ENCODE results near the gene FBH1. TPM values are rescaled to one million over a fixed set of nuclear protein-coding genes. Genes with fewer than 3 reads are reported as not detected.

The FBH1 gene
- total RNA-seq, 1 donor from 2014 or later = 80.4 TPM

DNA sequence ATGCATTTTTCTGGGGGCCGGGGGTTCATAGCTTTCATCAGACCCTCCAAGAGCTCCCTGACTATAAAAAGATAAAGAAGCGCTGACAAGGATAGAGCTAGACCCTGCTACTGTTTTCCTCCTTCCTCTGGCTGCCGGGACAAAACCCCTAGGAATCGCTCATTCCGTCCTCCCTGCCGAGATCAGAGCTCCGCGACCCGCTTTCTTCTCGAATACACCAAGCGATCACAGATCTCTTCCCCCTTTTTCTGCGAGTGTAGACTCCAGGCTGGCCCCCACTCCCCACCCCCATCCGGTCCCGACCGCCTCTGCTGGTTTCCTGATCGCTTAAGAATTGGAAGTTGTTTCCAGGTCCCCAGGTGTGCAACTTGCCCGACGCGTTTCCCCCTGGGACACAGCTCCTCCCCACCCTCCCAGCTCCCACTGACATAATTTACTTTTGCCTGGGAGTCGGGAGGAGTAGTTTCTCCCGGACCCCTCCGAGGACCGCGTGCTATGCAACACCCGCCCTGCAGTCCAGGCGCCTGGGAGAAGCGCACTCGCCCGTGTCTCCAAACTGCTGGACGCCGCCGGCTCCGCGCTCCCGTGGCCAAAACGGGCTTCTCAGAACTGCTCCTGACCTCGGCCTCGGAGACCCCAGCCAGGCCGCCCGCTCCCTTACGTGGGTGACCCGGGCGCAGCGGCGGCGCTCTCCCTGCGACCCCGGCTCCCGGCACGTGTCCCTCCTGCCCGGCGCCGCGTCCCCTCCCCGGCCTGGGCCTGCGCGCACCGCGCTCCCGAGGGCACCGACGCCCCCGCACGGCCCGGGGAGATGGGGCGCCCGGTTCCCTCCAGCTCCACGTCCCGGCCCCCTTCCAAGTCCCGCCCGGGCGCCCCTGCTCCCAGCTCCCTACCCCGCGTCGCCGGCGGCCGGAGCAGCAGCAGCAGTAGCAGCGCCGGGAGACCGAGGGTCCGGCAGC lies 86.7 kb downstream of the FBH1 start:
- peak; percentile 89 for DNase-seq (ENCODE audit: low spot score)

DNA sequence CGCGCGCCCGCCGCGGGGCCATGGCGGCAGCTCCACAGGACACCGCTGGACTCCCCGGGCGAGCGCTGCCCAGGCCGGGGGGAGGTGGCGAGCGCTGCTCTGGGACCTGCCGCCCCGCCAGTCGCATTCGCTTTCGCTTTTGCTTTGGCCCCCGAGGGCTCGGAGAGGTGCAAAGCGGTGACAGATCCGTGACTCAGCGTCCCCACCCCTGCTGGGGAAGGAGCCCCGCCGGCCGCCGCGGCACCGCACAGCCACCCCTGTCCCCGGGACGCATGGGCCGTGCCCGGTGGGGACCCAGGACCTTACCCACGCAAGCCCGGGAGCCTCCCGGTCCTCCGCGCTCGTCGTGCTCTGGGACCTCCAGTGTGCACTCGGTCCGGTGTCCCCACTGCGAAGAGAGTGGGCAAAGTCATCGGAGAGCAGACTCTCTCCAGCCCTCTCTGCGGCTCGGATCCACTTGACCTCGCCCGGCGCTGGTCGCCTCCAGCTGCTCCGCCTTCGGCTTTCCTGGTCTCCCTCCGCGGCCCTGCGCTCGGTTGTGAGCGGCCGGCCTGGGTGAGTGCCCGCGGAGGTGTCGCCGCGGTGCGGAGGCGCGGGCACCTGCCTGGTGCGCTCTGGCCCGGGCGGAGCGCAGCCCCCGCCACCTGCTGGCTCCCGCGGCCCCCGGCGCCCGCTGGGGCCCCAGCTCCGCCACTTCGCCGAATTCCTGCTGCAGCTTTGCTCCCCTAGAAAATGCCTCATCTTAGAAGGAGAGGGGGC lies 87.6 kb downstream of the FBH1 start, which contains the start of gene IL15RA:
Gene IL15RA (minus strand): TSS at position 73 of the 759 bp plus-strand sequence. CDS start 51 bp downstream, at position 22.
- DNase-seq (ENCODE audit: low spot score) = peak; percentile 95

DNA sequence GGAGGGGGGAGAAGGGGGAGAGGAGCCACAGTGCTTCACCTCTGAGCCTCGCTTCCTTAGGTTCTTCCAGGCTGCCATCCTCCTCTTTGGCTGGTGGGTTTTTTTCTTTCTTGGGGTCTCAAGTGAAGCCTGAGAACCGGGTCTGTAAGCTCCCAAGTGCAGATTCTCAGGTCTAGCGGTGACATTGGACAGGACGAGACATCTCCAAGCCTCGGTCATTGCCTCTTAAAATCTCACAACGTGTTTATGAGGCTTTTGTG lies 88.1 kb downstream of the FBH1 start:
- peak; percentile 43 for DNase-seq (ENCODE audit: low spot score)

DNA sequence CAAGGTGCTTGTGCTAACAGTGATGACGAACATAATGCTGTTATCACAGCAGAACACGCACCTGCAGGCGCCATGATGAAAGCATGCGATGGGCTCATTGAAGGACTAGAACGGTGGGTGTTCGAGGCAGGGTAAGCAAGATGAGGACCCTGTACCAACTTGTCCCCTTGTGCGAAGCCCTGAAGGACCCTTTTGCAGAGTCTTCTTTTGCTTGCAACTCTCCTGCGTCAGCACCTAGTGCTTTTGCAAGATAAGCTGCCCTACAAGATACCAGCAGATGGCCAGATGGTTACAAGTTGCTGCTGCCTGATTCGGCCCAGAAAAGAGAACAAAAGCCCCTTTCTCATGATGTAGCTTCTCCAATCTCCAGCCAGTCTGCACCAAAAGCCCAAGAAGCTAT lies 91.5 kb downstream of the FBH1 start:
- no peak for DNase-seq (ENCODE audit: low spot score)

DNA sequence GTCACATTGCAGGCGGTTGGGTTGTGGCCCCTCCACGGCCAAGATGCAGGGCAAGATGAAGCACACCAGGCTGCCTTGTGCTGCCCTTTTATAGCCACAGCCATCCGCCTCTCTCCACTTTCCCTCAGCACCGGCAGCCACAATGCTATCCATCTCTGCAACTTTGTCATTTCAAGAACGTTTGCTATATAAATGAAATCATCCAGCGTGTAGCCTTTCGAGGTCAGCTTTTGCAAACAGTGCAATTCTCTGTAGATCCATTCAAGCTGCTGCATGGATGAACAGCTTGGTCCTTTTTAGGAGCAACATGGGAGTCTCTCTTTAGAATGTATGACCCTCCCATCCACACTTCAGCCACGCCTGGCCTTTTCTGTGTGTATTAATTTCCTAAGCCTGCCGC lies 93.7 kb downstream of the FBH1 start:
- DNase-seq (ENCODE audit: low spot score) = no peak

DNA sequence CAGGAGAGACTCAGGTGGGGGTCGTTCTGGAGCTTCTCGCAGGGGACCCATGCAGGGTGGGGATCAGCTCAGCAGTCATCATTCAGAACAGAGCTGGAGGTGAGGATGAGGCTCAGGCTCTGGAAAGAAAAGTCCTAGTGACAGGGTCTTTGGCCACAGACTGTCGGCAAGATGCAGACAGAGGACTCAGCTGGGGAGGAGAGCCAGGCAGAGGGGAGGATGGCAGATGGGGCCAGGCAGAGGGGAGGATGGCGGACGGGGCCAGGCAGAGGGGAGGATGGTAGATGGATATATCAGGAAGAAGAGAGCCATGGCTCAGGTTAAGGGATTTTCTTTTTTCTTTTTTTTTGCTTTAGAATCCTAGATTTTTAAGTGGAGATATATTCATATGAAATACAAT lies 95.0 kb downstream of the FBH1 start:
- no peak for DNase-seq (ENCODE audit: low spot score)

Other genes with a start within 250 kb of the FBH1 start
- 23.5 TPM for gene ASB13, start 223.6 kb upstream of the FBH1 start, total RNA-seq
- gene TASOR2, start 205.4 kb upstream of the FBH1 start, total RNA-seq = 55.8 TPM
- gene GDI2, start 76.8 kb upstream of the FBH1 start, total RNA-seq = 179 TPM
- 4.8 TPM for gene ANKRD16, start 350 bp upstream of the FBH1 start, total RNA-seq
- 24.6 TPM for gene IL15RA, start 87.3 kb downstream of the FBH1 start, total RNA-seq
- gene IL2RA, start 172.1 kb downstream of the FBH1 start, total RNA-seq = 2.4 TPM
- gene RBM17, start 198.8 kb downstream of the FBH1 start, total RNA-seq = 137 TPM